NCI-H1105 treated with DMSO at 0.1 percent for 48 hours (cell line): Measurements from ENCODE around the gene SMIM12.

ENCODE experiments used
- DNase-seq: peaks from one replicate; lab custom pipeline; 2025; lab: John Stamatoyannopoulos, UW

Gene SMIM12

GRCh38 chr1:34872133-34872503 is 12.6 kb upstream of the SMIM12 start:
- DNase-seq, result no peak

DNA sequence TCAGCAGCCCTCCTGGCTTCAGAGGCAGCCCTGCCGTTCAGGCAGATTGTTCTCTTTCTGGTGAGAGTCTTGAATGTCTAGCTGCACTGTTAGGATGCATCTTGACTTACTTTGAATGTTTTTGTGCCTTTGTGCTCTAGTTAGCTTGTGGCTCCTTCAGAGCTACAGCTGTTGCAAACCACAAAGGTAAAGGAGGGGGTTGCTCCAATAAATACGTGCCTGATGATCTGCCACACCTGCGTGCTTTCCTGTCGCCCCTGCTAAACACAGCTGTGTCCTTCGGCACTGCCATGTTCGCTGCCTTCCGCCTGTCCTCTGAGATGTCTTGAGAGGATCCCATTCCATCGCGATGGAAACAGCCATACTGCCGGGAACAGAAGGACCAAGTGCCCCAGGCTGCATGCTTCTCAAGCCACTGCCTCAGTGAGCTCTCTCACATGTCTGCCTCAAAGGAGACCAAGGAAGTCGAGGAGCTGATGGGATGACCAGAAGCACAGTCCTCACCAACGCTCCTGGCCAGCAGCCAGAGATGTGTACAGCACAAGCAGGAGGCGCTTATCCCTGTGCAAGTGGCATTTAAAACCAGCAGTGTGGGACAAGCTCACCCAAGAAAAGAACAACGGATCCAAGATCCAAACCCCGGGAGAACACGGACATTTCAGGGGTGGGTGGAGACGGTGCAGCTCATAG is 12.0 kb upstream of the SMIM12 start:
- no peak for DNase-seq

GRCh38 chr1:34870395-34870794 is 10.8 kb upstream of the SMIM12 start:
- DNase-seq, result peak; percentile 26

DNA sequence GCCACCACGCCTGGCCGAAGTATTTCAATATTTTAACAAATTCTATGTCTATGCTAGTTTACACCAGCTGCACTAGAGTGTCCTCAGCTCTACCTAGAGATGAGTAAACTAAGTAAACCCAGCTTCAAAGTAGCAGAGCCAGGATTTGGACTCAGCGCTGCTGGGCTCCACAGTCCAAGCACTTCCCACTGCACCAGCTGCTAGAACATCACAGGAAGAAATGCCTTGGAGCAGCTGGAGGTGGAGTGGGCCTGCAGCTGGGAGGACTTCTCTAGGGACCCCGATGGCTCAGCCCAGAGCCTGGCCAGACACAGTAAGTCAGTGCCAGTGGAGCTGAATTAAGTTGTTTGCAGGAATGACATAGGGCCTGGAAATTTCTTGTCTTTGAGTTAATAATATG is 10.2 kb upstream of the SMIM12 start:
- no peak for DNase-seq

GRCh38 chr1:34868230-34869049 is 8.9 kb upstream of the SMIM12 start:
- DNase-seq, result no peak

GRCh38 chr1:34867415-34867814 is 7.9 kb upstream of the SMIM12 start:
- DNase-seq, result no peak

DNA sequence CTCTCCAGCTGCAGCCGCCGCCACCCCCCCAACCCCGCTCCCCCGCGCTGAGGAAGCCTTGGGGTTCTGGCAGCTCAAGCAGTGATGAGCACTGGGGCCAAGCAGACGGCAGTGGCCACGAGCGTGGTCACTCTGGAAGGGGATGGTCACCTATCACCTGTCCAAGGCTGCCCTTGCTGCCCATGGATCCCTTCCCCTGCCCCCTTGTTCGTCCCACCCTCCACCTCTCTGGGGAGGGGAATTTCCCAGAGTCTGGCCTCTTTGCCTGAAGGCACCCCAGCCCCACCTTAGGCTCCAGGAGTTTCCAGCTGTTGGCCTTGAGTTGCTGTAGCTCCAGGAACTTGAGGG is 7.2 kb upstream of the SMIM12 start:
- DNase-seq, result no peak

- DNase-seq, result no peak
Measured at GRCh38 chr1:34865981-34866761, 6.6 kb upstream of the SMIM12 start.

GRCh38 chr1:34865573-34865972 is 6.0 kb upstream of the SMIM12 start:
- no peak for DNase-seq

DNA sequence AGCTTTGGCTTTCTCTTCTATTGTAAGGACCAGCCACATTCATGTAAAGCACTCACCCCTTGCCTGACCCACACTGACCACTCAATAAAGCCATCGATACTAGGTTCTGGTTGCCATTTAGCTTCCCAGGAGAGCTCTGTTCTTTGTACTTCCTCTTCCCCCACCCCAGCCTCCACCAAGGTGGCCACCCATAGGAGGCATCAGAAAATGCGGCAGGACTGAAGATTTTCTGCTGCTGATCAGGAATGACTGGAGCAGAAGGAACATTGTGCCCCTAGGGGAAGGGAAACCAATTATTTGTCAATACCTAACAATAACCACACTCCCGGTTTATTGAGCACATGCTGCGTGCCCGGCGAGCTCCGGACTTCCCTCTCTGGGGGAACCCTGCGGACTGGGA is 5.2 kb upstream of the SMIM12 start:
- DNase-seq, result no peak

- DNase-seq, result no peak
Measured at GRCh38 chr1:34863501-34863900, 4.0 kb upstream of the SMIM12 start.

DNA sequence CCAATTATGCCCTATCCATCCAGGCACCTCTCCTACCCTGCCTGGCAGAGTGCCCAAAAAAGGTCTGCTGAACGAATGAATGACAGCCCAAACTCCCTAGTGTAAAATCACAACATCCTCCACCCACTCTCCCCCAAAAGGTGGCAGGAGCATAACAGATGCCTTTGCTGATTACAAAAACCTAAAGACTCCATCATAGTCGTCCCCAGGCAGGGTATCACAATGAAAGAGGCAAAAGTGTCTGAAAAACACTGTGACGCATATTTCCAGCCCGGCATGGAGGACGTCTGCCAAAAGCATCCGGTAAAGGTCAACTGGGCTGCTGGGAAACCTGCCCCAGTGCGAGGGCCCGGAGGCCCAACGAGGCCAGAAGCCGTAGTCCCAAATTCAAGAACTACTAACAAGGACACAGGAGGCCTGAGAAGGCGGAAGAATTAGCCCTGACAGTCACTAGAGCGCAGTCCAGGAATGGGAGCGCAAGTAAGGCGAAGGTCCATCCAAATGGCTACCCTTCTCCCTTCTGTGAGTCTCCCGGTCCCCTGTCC is 576 bp downstream of the SMIM12 start:
- no peak for DNase-seq

GRCh38 chr1:34856697-34857096 is 2.9 kb downstream of the SMIM12 start:
- no peak for DNase-seq

- peak; percentile 94 for DNase-seq
Measured at GRCh38 chr1:34852677-34853217, 6.8 kb downstream of the SMIM12 start.

DNA sequence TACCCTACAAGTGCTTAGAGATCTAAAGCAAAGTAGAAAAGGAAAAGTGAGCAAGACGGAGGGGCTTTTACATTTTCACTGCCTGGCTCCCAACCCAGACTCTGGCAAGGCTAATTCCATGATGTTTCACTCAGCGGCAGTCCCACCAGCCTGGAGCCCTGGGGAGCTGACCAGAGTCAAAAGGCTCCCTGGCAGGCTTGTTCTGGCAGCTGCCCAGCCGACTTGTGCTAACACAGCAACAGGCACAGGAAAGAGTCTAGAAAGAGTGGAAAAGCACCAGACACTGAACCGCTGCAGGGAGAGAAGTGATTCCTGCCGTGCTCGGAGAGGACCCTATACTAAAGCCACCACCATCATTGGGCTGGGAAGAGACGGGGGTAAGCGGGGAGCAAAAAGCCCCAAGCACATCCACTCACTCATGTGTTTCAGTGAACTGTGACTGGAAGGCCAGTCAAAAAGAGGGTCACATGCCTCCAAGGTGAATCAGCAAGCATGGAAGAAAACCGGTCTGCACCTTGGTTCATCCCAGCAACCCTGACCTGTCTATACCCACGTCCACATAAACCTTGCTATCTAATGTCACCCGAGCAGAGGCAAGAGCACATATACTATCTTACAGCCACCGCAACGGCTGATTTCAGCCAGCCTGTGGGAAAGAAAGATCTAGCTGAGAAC is 8.0 kb downstream of the SMIM12 start:
- no peak for DNase-seq

DNA sequence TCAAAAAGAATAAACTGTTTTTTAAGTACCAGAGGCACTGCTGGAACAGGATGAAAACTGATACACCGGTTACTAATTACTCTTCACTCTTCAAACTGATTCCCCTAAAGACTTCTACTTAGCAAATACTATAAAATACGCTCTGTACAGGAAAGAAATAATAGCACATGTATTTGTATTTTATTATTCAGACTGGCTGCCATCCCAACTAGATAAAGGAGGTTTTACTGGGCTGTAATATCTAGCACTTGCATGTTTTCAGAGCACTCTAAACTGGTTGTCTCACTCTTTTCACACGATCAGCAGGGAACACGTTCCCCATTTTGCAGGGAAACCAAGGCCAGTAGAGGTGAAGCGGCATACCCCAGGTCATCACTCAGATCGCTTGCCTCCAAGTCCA is 9.2 kb downstream of the SMIM12 start:
- DNase-seq, result no peak

- DNase-seq, result no peak
Measured at GRCh38 chr1:34847094-34847493, 12.5 kb downstream of the SMIM12 start.

GRCh38 chr1:34846265-34846664 is 13.3 kb downstream of the SMIM12 start:
- no peak for DNase-seq

DNA sequence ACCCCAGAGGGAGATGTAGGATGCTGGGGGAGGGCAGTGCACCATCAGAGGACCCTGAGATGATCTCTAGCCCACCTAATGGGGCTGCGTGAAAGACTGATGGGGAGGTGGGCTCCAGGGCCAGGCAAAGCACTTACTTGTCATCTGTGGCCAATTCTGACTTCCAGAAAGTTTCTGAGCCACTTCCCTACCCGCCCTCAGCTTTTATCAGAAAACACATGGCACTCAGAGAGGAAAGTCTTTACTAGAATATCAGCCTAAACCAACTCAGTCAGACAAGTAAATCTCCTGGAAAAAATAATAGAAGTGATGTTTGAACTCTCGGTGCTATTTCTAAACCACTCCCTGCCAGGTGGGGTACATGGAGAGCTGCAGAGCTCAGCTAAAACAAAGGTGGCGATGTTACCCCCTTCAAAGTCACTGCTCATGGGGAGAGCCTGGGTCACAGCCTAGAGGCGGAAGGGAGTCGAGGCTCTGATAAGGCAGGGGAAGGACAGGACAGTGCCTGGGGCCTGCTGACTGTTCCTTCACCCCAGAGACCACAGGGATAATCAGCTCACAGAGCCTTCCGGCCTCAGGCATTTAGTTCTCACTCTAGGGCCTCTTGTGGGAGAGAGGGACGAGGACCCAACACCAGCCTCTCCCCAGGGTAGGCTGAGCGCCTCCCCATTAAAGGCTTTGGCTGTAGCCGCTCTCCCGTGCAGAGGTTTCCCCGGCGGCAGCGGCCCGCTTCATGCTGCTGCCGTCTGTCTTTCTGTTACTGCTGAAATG is 14.2 kb downstream of the SMIM12 start:
- DNase-seq, result no peak

DNA sequence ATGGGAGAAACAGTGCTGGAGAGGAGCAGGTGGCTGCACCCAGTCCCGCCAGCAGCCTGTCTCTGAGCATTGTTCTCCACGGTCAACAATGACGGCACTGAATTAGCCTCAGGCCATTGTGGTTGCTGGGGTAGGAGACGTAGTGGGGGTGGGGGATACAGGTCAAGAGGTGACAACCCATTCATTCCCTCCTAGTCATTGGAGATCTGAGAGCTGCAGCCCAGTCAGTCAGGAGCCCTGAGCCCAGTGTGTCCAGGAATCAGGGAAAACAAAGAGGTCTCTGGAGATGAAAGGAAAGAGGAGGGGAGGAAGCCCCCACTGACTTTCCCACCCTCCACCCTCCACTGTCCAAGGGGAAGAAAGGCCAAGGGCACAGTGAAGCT is 15.3 kb downstream of the SMIM12 start:
- DNase-seq, result no peak
